Measurements from ENCODE around the gene KRT13. TPM values are rescaled to one million over a fixed set of nuclear protein-coding genes. Genes with fewer than 3 reads are reported as not detected.

The KRT13 gene
- total RNA-seq, 2 experiments from 2014 or later = not detected

GRCh38 chr17:41534899-41535546 is 29.6 kb upstream of the KRT13 start:
- DNase-seq = no peak
- ATAC-seq = no peak
- H3K27me3 Mint-ChIP-seq = peaks cover 39% of the 10 kb centered on the region
- no peaks in the 10 kb centered on the region for H3K4me1 Mint-ChIP-seq
- H3K9me3 Mint-ChIP-seq (ENCODE audit: low read depth) = no peaks in the 10 kb centered on the region
- no peak overlapping the region for H3K27ac Mint-ChIP-seq
- CTCF ChIA-PET = interaction anchor here (4.0 kb wide), 1 partner anchor 14 kb away, joined by 23 read pairs; no protein-coding TSS in a partner anchor
- H3K4me3 Mint-ChIP-seq = no peak overlapping the region
- no peaks in the 10 kb centered on the region for H3K36me3 Mint-ChIP-seq

- CTCF ChIA-PET = interaction anchor here (4.0 kb wide), 1 partner anchor 15 kb away, joined by 23 read pairs; no protein-coding TSS in a partner anchor
- Mint-ChIP-seq H3K27ac (no peak overlapping the region), H3K27me3 (peaks cover 51% of the 10 kb centered on the region), H3K36me3 (no peaks in the 10 kb centered on the region), H3K4me1 (no peaks in the 10 kb centered on the region), H3K4me3 (no peak overlapping the region), H3K9me3 (ENCODE audit: low read depth) (no peaks in the 10 kb centered on the region)
- DNase-seq = no peak
- ATAC-seq = no peak
These were observed 28.2 kb upstream of the KRT13 start for GRCh38 chr17:41533613-41534012.

DNA sequence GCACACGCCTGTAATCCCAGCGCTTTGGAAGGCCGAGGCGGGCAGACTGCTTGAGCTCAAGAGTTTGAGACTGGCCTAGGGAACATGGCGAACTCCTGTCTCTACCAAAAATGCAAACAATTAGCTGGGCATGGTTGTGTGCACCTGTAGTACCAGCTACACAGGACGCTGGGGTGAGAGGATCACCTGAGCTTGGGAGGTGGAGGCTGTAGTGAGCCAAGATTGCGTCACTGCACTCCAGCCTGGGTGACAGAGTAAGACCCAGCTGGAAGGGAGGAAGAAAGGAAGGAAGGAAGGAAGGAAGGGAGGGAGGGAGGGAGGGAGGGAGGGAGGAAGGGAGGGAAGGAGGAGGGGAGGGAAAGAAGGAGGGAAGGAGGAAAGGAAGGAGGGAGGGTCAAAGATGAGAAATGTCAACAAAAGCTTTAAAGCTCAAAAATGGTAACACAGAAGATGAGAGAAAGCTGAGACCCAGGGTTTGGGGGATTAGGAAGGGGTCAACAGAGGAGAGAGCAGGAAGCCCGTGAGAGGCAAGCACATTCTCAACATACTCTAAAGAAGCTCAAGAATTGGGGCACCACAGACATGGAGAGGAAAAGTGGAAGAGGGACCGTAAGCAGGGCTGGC is 27.6 kb upstream of the KRT13 start:
- Mint-ChIP-seq H3K9me3 (ENCODE audit: low read depth) (no peaks in the 10 kb centered on the region), H3K27me3 (peaks cover 57% of the 10 kb centered on the region)

GRCh38 chr17:41531993-41532392 is 26.6 kb upstream of the KRT13 start:
- Mint-ChIP-seq H3K36me3 (no peaks in the 10 kb centered on the region), H3K27me3 (peaks cover 67% of the 10 kb centered on the region), H3K4me3 (no peak overlapping the region), H3K27ac (no peak overlapping the region), H3K9me3 (ENCODE audit: low read depth) (no peaks in the 10 kb centered on the region), H3K4me1 (no peaks in the 10 kb centered on the region)
- ATAC-seq (no peak), DNase-seq (no peak)
- CTCF ChIA-PET = interaction anchor here (4.0 kb wide), 1 partner anchor 17 kb away, joined by 23 read pairs; no protein-coding TSS in a partner anchor

More for the DNA sequence above, 27.6 kb upstream of the KRT13 start:
- DNase-seq = no peak
- no peaks in the 10 kb centered on the region for H3K36me3 Mint-ChIP-seq
- H3K27ac Mint-ChIP-seq = no peak overlapping the region
- H3K4me1 Mint-ChIP-seq = no peaks in the 10 kb centered on the region
- no peak overlapping the region for H3K4me3 Mint-ChIP-seq
- ATAC-seq = no peak
- CTCF ChIA-PET = interaction anchor here (4.0 kb wide), 1 partner anchor 16 kb away, joined by 23 read pairs; no protein-coding TSS in a partner anchor

GRCh38 chr17:41530062-41531048 is 24.9 kb upstream of the KRT13 start:
- Mint-ChIP-seq H3K27me3 (peaks cover 71% of the 10 kb centered on the region), H3K4me1 (no peaks in the 10 kb centered on the region), H3K36me3 (no peaks in the 10 kb centered on the region), H3K4me3 (no peak overlapping the region), H3K9me3 (ENCODE audit: low read depth) (no peaks in the 10 kb centered on the region), H3K27ac (no peak overlapping the region)
- no peak for DNase-seq
- no peak for ATAC-seq
- CTCF ChIA-PET = interaction anchor here (3.6 kb wide), 1 partner anchor 118 kb away, joined by 12 read pairs; no protein-coding TSS in a partner anchor

GRCh38 chr17:41529491-41529915 is 24.1 kb upstream of the KRT13 start:
- Mint-ChIP-seq H3K27me3 (peaks cover 69% of the 10 kb centered on the region), H3K4me3 (no peak overlapping the region), H3K9me3 (ENCODE audit: low read depth) (no peaks in the 10 kb centered on the region), H3K27ac (no peak overlapping the region), H3K4me1 (no peaks in the 10 kb centered on the region), H3K36me3 (no peaks in the 10 kb centered on the region)
- ATAC-seq = no peak
- DNase-seq = no peak
- CTCF ChIA-PET = interaction anchor here (3.6 kb wide), 1 partner anchor 119 kb away, joined by 12 read pairs; no protein-coding TSS in a partner anchor

GRCh38 chr17:41528959-41529353 is 23.5 kb upstream of the KRT13 start:
- CTCF ChIA-PET = interaction anchor here (1.9 to 3.6 kb wide), 2 partner anchors 20 to 120 kb away, joined by 10 to 12 read pairs; no protein-coding TSS in a partner anchor
- Mint-ChIP-seq H3K27ac (no peak overlapping the region), H3K4me1 (no peaks in the 10 kb centered on the region), H3K36me3 (no peaks in the 10 kb centered on the region), H3K9me3 (ENCODE audit: low read depth) (no peaks in the 10 kb centered on the region), H3K4me3 (no peak overlapping the region), H3K27me3 (peaks cover 71% of the 10 kb centered on the region)
- ATAC-seq (no peak), DNase-seq (no peak)

DNA sequence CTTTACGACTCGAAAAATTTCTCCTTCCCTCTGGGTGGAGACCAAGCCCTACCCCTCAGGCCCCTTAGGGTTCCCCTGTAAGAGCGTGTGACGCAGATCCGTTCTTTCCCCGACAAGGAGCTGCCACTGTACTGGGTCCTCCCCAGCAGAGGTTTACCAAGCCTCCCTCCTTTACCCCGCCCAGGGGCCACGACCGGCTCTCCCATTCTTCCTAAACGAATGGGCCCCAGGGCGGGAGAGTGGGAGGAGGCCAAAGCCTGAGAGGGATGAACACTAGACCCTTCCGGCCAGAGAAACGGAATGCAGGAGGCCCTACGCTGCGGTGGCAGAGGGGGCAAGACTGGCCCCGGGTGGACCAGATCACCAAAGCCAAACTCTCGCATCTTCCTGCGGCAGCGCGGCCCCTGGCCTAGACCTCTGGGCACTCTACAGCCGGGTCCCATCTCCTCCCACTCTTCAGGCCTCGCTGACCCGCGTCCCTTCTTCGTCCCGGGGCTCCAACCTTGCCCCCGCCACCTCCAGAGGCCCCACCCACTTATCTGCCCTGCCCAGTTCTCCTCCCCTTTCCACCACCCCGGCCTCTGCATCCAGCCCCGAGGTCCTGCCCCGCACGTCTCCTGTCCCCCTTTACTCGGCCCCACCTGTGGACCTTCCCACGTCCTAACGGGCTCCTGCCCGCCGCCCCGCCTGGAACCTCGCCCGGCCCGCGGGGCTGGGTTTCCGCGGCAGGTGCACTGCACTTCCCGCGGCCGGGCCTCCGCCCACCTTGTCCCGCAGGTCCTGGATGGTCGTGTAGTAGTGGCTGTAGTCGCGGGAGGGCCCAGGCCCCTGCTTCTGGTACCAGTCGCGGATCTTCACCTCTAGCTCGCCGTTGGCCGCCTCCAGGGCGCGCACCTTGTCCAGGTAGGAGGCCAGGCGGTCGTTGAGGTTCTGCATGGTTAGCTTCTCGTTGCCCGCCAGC is 21.9 kb upstream of the KRT13 start:
- H3K4me1 Mint-ChIP-seq = no peaks in the 10 kb centered on the region
- no peak for ATAC-seq
- no peaks in the 10 kb centered on the region for H3K9me3 Mint-ChIP-seq (ENCODE audit: low read depth)
- no peak for DNase-seq
- CTCF ChIA-PET = interaction anchor here (1.2 to 3.6 kb wide), 3 partner anchors 22 to 121 kb away, joined by 3 to 12 read pairs (median 10); no protein-coding TSS in a partner anchor
- H3K4me3 Mint-ChIP-seq = no peak overlapping the region
- H3K36me3 Mint-ChIP-seq = no peaks in the 10 kb centered on the region
- no peak overlapping the region for H3K27ac Mint-ChIP-seq
- peaks cover 63% of the 10 kb centered on the region for H3K27me3 Mint-ChIP-seq

GRCh38 chr17:41524261-41524660 is 18.8 kb upstream of the KRT13 start:
- CTCF ChIA-PET = no interaction called here
- peaks cover 35% of the 10 kb centered on the region for H3K27me3 Mint-ChIP-seq
- H3K4me3 Mint-ChIP-seq = no peak overlapping the region
- ATAC-seq = no peak
- no peak overlapping the region for H3K27ac Mint-ChIP-seq
- DNase-seq = no peak
- no peaks in the 10 kb centered on the region for H3K4me1 Mint-ChIP-seq
- H3K9me3 Mint-ChIP-seq (ENCODE audit: low read depth) = no peaks in the 10 kb centered on the region
- H3K36me3 Mint-ChIP-seq = no peaks in the 10 kb centered on the region

- Mint-ChIP-seq H3K36me3 (no peaks in the 10 kb centered on the region), H3K4me1 (no peaks in the 10 kb centered on the region), H3K9me3 (ENCODE audit: low read depth) (no peaks in the 10 kb centered on the region), H3K27ac (no peak overlapping the region), H3K4me3 (no peak overlapping the region), H3K27me3 (peaks cover 30% of the 10 kb centered on the region)
- DNase-seq = no peak
- CTCF ChIA-PET = no interaction called here
- ATAC-seq = no peak
These were observed 18.4 kb upstream of the KRT13 start for GRCh38 chr17:41523787-41524186.

DNA sequence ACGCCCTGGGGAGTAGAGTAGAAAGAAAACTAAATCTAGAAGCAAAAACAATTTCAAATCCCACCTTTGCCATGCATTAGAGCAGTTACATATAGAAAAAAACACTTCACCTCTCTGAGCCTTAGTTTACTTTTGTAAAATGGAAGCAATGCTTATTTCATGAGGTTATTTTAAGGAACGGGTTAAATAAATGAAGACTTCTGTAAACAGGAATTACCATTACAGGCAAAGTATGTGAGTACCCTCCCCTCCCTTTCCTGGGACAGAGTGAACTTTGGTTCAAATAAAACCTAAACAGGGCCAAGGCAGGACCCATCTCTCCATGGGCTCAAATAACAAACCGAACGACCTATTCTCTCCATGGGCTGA is 17.8 kb upstream of the KRT13 start:
- H3K27ac Mint-ChIP-seq = no peak overlapping the region
- CTCF ChIA-PET = no interaction called here
- H3K36me3 Mint-ChIP-seq = no peaks in the 10 kb centered on the region
- no peaks in the 10 kb centered on the region for H3K4me1 Mint-ChIP-seq
- H3K27me3 Mint-ChIP-seq = peaks cover 25% of the 10 kb centered on the region
- no peak overlapping the region for H3K4me3 Mint-ChIP-seq
- ATAC-seq = no peak
- no peaks in the 10 kb centered on the region for H3K9me3 Mint-ChIP-seq (ENCODE audit: low read depth)
- DNase-seq = no peak
